BJ (cell line): ENCODE data around the gene FCHSD2. TPM values are rescaled to one million over a fixed set of nuclear protein-coding genes. Genes with fewer than 3 reads are reported as not detected.
"Not testable (repeated sequence)": the region's sequence is repeated elsewhere in the genome, so short reads cannot be mapped to it uniquely, and the experiment has no call there.

Experiments
- CTCF ChIA-PET: fragments of 350-600 bp; formaldehyde crosslinking; extraction: SDS; loops from one replicate; lab custom pipeline; 2021; ENCODE audit warnings: antibody characterized with exemption, inconsistent platforms; lab: Yijun Ruan, JAX
- POLR2A ChIA-PET: fragments of 300-600 bp; sonication (Branson Sonifier 250); formaldehyde crosslinking; extraction: SDS; loops from one replicate; lab custom pipeline; 2021; ENCODE audit warnings: antibody characterized with exemption; lab: Charles Lee
- DNase-seq: peaks from one replicate; pipeline ENCODE4 v3.0.0-alpha.2; 2011; ENCODE audit warnings: low read depth
- H3K27me3 ChIP-seq: 2 replicates; pipeline ENCODE4 v1.6.0; 2011; ENCODE audit warnings: low read length; ENCODE audit not compliant: control insufficient read depth, insufficient read depth
- H3K36me3 ChIP-seq: 2 replicates; pipeline ENCODE4 v1.5.1; 2011; ENCODE audit warnings: low read length; ENCODE audit not compliant: control insufficient read depth, insufficient read depth
- H3K4me3 ChIP-seq: 2 replicates; pipeline ENCODE4 v1.5.1; 2011; ENCODE audit warnings: low read depth, mild to moderate bottlenecking, control low read depth, low read length
- polyA plus RNA-seq: library from polyadenylated mRNA; depleted of rRNA; stranded (reverse); fragments of >200 nt; gene quantifications from 2 replicates; pipeline ENCODE4 v1.2.3, GENCODE V29; 2011
- TF ChIP-seq, protein P1 (sequence below): IDR thresholded peaks from 2 replicates; pipeline ENCODE4 v1.5.1; 2011; ENCODE audit warnings: low read depth, mild to moderate bottlenecking, control low read depth, inconsistent platforms, low read length, moderate library complexity; ENCODE audit not compliant: insufficient read depth

The FCHSD2 gene
- polyA plus RNA-seq, 1 experiment: 24.9 TPM

GRCh38 chr11:72813740-72814285 lies 328.3 kb downstream of the FCHSD2 start:
- no peak for DNase-seq
- H3K4me3 ChIP-seq: peak overlapping the region; percentile 68
- H3K36me3 ChIP-seq: peaks cover 8% of the 10 kb centered on the region
- H3K27me3 ChIP-seq: no peaks in the 10 kb centered on the region
- TF ChIP-seq, protein P1, sequence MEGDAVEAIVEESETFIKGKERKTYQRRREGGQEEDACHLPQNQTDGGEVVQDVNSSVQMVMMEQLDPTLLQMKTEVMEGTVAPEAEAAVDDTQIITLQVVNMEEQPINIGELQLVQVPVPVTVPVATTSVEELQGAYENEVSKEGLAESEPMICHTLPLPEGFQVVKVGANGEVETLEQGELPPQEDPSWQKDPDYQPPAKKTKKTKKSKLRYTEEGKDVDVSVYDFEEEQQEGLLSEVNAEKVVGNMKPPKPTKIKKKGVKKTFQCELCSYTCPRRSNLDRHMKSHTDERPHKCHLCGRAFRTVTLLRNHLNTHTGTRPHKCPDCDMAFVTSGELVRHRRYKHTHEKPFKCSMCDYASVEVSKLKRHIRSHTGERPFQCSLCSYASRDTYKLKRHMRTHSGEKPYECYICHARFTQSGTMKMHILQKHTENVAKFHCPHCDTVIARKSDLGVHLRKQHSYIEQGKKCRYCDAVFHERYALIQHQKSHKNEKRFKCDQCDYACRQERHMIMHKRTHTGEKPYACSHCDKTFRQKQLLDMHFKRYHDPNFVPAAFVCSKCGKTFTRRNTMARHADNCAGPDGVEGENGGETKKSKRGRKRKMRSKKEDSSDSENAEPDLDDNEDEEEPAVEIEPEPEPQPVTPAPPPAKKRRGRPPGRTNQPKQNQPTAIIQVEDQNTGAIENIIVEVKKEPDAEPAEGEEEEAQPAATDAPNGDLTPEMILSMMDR: no peak
- ChIA-PET POLR2A (no interaction called here), CTCF (interaction anchor here (0.6 to 2.8 kb wide), 20 partner anchors 9 to 496 kb away, joined by 3 to 40 read pairs (median 4); partner anchors contain the start of gene STARD10)

DNA sequence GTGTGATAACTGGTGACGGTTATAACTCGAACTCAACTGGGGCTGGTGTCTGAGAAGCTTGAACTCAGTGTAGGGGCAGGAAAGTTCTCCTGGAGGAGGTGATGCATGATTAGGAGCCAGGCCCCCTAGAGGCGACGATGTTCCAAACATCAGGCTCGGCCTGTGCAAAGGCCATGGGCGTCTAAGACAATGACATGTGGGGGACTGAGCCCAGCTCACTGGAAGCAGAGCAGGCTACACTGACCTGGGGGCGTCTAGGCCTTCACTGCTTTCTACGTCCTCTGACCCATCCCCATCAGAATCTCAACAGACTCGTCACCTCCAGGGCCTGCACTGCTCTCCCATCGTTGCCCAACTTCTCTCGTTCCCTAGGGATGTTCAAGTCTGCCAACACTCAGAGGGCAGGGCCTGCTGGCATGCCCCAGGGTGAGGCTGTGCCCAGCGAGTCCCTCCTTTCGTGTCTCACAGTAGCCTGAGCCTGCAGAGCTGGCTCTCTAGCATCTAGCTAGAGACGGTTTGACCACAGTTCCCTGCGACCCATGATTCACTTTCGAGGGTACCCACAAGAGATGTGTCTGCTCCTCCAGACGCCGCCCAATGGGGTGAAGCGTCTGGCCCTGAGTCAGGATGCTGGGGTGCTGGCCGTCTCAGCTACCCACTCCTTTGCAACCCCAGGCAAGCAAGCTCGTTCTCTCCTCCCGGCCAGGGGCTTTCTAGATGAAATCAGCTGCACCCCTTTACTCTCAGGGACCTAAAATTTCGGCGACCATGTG lies 329.0 kb downstream of the FCHSD2 start:
- DNase-seq: no peak
- Histone ChIP-seq H3K4me3 (peak overlapping the region; percentile 68), H3K27me3 (no peaks in the 10 kb centered on the region), H3K36me3 (peaks cover 4% of the 10 kb centered on the region)
- CTCF ChIA-PET: interaction anchor here (0.6 to 2.8 kb wide), 24 partner anchors 10 to 496 kb away, joined by 3 to 40 read pairs (median 4); partner anchors contain the start of gene STARD10
- POLR2A ChIA-PET: no interaction called here
- TF ChIP-seq, protein P1: peak; percentile 86

DNA sequence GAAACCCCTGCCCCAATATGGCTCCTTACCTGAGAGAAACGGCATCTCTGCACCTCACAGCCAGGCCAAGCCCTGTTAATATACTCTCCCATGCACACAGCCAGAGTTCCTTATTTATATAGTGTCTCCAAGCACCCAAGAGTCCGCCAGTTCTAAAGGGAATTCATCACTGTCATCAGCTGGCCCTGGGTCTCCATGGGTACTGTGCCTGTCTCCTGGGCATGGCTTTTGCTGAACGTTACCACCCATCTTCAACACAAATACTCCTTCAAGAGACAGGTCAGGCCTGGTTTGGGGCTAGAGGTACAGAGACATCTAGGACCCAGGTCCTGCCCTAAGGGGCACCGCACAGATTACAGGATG lies 329.5 kb downstream of the FCHSD2 start:
- DNase-seq: no peak
- TF ChIP-seq, protein P1: no peak
- Histone ChIP-seq H3K4me3 (peak overlapping the region; percentile 68; the same call in 1 of the 2 replicates), H3K27me3 (no peaks in the 10 kb centered on the region), H3K36me3 (no peaks in the 10 kb centered on the region; the same call in 1 of the 2 replicates)
- ChIA-PET POLR2A (no interaction called here), CTCF (interaction anchor here (0.6 to 2.8 kb wide), 19 partner anchors 10 to 430 kb away, joined by 3 to 40 read pairs (median 4); partner anchors contain the start of gene STARD10)

DNA sequence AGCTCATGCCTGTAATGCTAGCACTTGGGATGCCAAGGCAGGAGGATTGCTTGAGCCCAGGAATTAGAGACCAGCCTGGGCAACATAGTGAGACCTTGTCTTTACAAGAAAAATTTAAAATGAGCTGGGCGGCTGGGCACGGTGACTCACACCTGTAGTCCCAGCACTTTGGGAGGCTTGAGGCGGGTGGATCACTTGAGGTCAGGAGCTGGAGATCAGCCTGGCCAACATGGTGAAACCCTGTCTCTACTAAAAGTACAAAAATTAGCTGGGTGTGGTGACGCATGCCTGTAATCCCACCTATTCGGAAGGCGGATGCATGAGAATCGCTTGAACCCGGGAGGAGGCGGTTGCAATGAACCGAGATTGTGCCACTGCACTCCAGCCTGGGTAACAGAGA lies 330.4 kb downstream of the FCHSD2 start:
- POLR2A ChIA-PET, DNase-seq, H3K4me3 ChIP-seq, H3K36me3 ChIP-seq, H3K27me3 ChIP-seq: not testable (repeated sequence)
- CTCF ChIA-PET: interaction anchor here (1.1 to 2.8 kb wide), 6 partner anchors 13 to 331 kb away, joined by 3 to 40 read pairs (median 6); partner anchors contain the start of gene STARD10

- H3K27me3 ChIP-seq: no peaks in the 10 kb centered on the region
- POLR2A ChIA-PET: no interaction called here
- H3K36me3 ChIP-seq: no peaks in the 10 kb centered on the region; the same call in 1 of the 2 replicates
- H3K4me3 ChIP-seq: no peak overlapping the region
- CTCF ChIA-PET: interaction anchor here (1.3 to 1.9 kb wide), 2 partner anchors 11 to 14 kb away, joined by 3 to 5 read pairs; partner anchors contain the start of gene STARD10
- DNase-seq: no peak
- TF ChIP-seq, protein P1: no peak
Observed at GRCh38 chr11:72808331-72808798, 333.8 kb downstream of the FCHSD2 start.
